HepG2 (cell line): ENCODE data around the gene EPB41L2. TPM values are rescaled to one million over a fixed set of nuclear protein-coding genes. Genes with fewer than 3 reads are reported as not detected.

Experiments used
- ATAD3A ChIP-seq: sonication (generic); formaldehyde crosslinking; IDR thresholded peaks from 2 replicates; pipeline ENCODE4 v1.4.0; 2020; ENCODE audit warnings: missing genetic modification reagents
- HNF4G ChIP-seq, 2 experiments: sonication (generic) in 1 of 2; formaldehyde crosslinking in 1 of 2; IDR thresholded peaks; 2 replicates each; pipeline versions ENCODE4 v1.4.0 to v1.6.1; 2011 to 2020; ENCODE audit warnings: borderline replicate concordance in 2 of 2, low read depth in 2 of 2, mild to moderate bottlenecking in 2 of 2, low read length in 1 of 2, missing genetic modification reagents in 1 of 2, moderate library complexity in 1 of 2
- KLF16 ChIP-seq, 2 experiments: sonication (generic) in 1 of 2; formaldehyde crosslinking in 1 of 2; IDR thresholded peaks; 2 replicates each; pipeline versions ENCODE4 v1.6.1 to v1.8.0; 2016 to 2023; ENCODE audit warnings: missing genetic modification reagents in 2 of 2, missing compliant biosample characterization in 1 of 2
- MIXL1 ChIP-seq: IDR thresholded peaks from 2 replicates; pipeline ENCODE4 v1.6.1; 2016
- NFIC ChIP-seq: IDR thresholded peaks from 2 replicates; pipeline ENCODE4 v1.6.1; 2012; ENCODE audit warnings: mild to moderate bottlenecking, low read length, inconsistent platforms
- PHF8 ChIP-seq: sonication (generic); formaldehyde crosslinking; IDR thresholded peaks from 2 replicates; pipeline ENCODE4 v1.5.0; 2020; ENCODE audit warnings: missing genetic modification reagents
- SETDB1 ChIP-seq: sonication (generic); formaldehyde crosslinking; IDR thresholded peaks from 2 replicates; pipeline ENCODE4 v1.5.1; 2020; ENCODE audit warnings: missing genetic modification reagents, mild to moderate bottlenecking, borderline replicate concordance
- SNAPC2 ChIP-seq: sonication (generic); formaldehyde crosslinking; IDR thresholded peaks from 2 replicates; pipeline ENCODE4 v1.8.1; 2022; ENCODE audit warnings: mild to moderate bottlenecking, missing genetic modification reagents
- SP140L ChIP-seq: sonication (generic); formaldehyde crosslinking; IDR thresholded peaks from 2 replicates; pipeline ENCODE4 v1.4.0; 2020; ENCODE audit warnings: missing genetic modification reagents, borderline replicate concordance
- ZNF101 ChIP-seq: sonication (generic); formaldehyde crosslinking; IDR thresholded peaks from 2 replicates; pipeline ENCODE4 v1.4.0; 2020; ENCODE audit warnings: mild to moderate bottlenecking, low read depth, missing genetic modification reagents, borderline replicate concordance
- ZNF12 ChIP-seq: sonication (generic); formaldehyde crosslinking; IDR thresholded peaks from 2 replicates; pipeline ENCODE4 v1.5.0; 2020; ENCODE audit warnings: missing genetic modification reagents
- ZNF24 ChIP-seq: fragments of 450-650 bp; IDR thresholded peaks from 2 replicates; pipeline ENCODE4 v1.6.1; 2017; ENCODE audit warnings: antibody characterized with exemption, mild to moderate bottlenecking
- ZNF33B ChIP-seq: sonication (generic); formaldehyde crosslinking; IDR thresholded peaks from 2 replicates; pipeline ENCODE4 v1.5.1; 2020; ENCODE audit warnings: mild to moderate bottlenecking, missing genetic modification reagents
- ZNF660 ChIP-seq: sonication (generic); formaldehyde crosslinking; IDR thresholded peaks from 2 replicates; pipeline ENCODE4 v1.5.1; 2020; ENCODE audit warnings: mild to moderate bottlenecking, low read depth, missing genetic modification reagents, borderline replicate concordance
- ZNF766 ChIP-seq: sonication (generic); formaldehyde crosslinking; IDR thresholded peaks from 2 replicates; pipeline ENCODE4 v1.5.0; 2020; ENCODE audit warnings: missing genetic modification reagents, borderline replicate concordance
- polyA plus RNA-seq, 8 experiments: library from polyadenylated mRNA; depleted of rRNA in 3 of 8; stranded (reverse) in 7 of 8; unstranded in 1 of 8; fragments of >200 nt; fragmentation: Illumina TruSeq in 4 of 8; extraction: Trizol in 4 of 8; gene quantifications; 2 replicates each; pipeline versions ENCODE4 v1.2.1 to v1.2.3, GENCODE V29; 2011 to 2016; ENCODE audit warnings: low read depth in 4 of 8, missing spikeins in 1 of 8, mixed read lengths in 1 of 8; ENCODE audit not compliant: insufficient read depth in 1 of 8
- total RNA-seq, 5 experiments: library from RNA; depleted of rRNA; stranded (reverse); fragments of >200 nt; fragmentation: Illumina TruSeq; extraction: Trizol; gene quantifications; 2 replicates each; pipeline ENCODE4 v1.2.3, GENCODE V29; 2016; ENCODE audit warnings: low read depth in 1 of 5
- TF ChIP-seq, protein P1 (sequence below): sonication (generic); formaldehyde crosslinking; IDR thresholded peaks from 2 replicates; pipeline ENCODE4 v1.4.0; 2020; ENCODE audit warnings: missing genetic modification reagents
- TF ChIP-seq, protein P2 (sequence below): sonication (generic); formaldehyde crosslinking; IDR thresholded peaks from 2 replicates; pipeline ENCODE4 v1.4.0; 2020; ENCODE audit warnings: mild to moderate bottlenecking, missing genetic modification reagents
- TF ChIP-seq, protein P3 (sequence below): sonication (generic); formaldehyde crosslinking; IDR thresholded peaks from 2 replicates; pipeline ENCODE4 v1.5.0; 2020; ENCODE audit warnings: missing genetic modification reagents
- TF ChIP-seq, protein P4 (sequence below): IDR thresholded peaks from 2 replicates; pipeline ENCODE4 v1.6.1; 2016; ENCODE audit warnings: low read depth, control low read depth
- TF ChIP-seq, protein P5 (sequence below): sonication (generic); formaldehyde crosslinking; IDR thresholded peaks from 2 replicates; pipeline ENCODE4 v1.8.0; 2022; ENCODE audit warnings: missing genetic modification reagents, low read depth, mild to moderate bottlenecking, borderline replicate concordance
- TF ChIP-seq, protein P6 (sequence below): sonication (generic); formaldehyde crosslinking; IDR thresholded peaks from 2 replicates; pipeline ENCODE4 v1.4.0; 2020; ENCODE audit warnings: mild to moderate bottlenecking, missing genetic modification reagents
- TF ChIP-seq, protein P7 (sequence below): sonication (generic); formaldehyde crosslinking; IDR thresholded peaks from 2 replicates; pipeline ENCODE4 v1.4.0; 2020; ENCODE audit warnings: missing genetic modification reagents, mild to moderate bottlenecking, borderline replicate concordance

The EPB41L2 gene
- total and polyA plus RNA-seq, 2 of the 13 experiments (the other 11 are each of a cell fraction or from before 2014, with no cell fraction given): 41.7 to 56.4 TPM

DNA sequence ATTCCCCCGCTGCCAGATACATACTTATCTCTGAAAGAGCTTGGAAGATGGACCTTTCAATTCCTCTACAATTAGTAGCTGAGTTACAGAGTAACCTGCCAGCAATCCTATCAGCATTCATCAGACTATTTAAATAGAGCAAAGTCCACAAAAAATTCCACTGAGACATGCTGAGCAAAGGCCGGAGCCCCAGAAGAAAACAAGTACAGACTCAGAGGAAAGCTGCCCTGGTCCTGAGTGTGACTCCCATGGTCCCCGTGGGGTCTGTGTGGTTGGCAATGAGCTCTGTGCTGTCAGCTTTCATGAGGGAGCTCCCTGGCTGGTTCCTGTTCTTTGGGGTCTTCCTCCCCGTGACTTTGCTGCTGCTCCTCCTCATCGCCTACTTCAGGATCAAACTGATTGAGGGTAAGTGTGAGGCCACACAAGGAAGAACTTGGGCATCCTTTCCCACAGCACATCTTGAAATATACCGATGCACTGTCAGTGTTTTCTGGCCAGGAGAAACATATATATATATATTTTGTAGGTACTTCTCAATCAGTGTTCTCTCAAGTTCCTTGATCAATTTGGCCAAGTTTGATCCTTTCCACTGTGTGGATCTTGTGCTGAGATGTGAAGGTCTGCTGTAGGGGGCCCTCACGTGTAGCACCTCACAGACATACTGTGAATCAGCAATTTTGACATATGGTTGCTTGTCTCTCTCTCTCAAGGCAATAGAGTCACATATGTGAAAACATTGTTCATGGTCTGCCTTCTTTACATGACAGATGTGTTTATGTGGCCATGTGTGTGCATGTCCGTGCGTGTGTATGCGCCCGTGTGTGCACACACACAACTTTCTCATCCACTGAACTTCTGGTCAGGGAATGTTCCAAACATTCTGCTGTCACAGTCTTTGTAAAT lies 235.5 kb downstream of the EPB41L2 start, which contains the start of gene SMLR1 (continued):
- TF ChIP-seq SP140L (CRISPR knock-in tag) (peak; percentile 47; the same call in 1 of the 2 replicates), SETDB1 (no peak), ATAD3A (no peak), MIXL1 (CRISPR knock-in tag) (peak; percentile 92), ZNF24 (no peak), KLF16 (CRISPR knock-in tag; IDR thresholded peaks at IDR 0.05) (peak in 1 of 2 experiments; percentile 84; a peak in 2 of 4 replicates), ZNF12 (peak; percentile 81), PHF8 (CRISPR knock-in tag) (peak; percentile 70), SNAPC2 (peak; percentile 66; the same call in 1 of the 2 replicates), HNF4G (IDR thresholded peaks at IDR 0.05; ENCODE audit: borderline replicate concordance, low read depth, low read length) (peak; percentile 94), HNF4G (CRISPR knock-in tag; IDR thresholded peaks at IDR 0.05; ENCODE audit: borderline replicate concordance, low read depth) (peak; percentile 67; the same call in 1 of the 2 replicates), ZNF101 (CRISPR knock-in tag) (no peak), ZNF660 (CRISPR knock-in tag) (no peak), ZNF33B (CRISPR knock-in tag) (0 out of 2 replicates have a peak, but pooled peaks have one; percentile 72), NFIC (peak; percentile 86), ZNF766 (CRISPR knock-in tag) (no peak)
- TF ChIP-seq, protein P1, sequence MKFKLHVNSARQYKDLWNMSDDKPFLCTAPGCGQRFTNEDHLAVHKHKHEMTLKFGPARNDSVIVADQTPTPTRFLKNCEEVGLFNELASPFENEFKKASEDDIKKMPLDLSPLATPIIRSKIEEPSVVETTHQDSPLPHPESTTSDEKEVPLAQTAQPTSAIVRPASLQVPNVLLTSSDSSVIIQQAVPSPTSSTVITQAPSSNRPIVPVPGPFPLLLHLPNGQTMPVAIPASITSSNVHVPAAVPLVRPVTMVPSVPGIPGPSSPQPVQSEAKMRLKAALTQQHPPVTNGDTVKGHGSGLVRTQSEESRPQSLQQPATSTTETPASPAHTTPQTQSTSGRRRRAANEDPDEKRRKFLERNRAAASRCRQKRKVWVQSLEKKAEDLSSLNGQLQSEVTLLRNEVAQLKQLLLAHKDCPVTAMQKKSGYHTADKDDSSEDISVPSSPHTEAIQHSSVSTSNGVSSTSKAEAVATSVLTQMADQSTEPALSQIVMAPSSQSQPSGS (CRISPR knock-in tag): peak; percentile 35
- TF ChIP-seq, protein P2, sequence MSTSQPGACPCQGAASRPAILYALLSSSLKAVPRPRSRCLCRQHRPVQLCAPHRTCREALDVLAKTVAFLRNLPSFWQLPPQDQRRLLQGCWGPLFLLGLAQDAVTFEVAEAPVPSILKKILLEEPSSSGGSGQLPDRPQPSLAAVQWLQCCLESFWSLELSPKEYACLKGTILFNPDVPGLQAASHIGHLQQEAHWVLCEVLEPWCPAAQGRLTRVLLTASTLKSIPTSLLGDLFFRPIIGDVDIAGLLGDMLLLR (CRISPR knock-in tag): no peak
- TF ChIP-seq, protein P3, sequence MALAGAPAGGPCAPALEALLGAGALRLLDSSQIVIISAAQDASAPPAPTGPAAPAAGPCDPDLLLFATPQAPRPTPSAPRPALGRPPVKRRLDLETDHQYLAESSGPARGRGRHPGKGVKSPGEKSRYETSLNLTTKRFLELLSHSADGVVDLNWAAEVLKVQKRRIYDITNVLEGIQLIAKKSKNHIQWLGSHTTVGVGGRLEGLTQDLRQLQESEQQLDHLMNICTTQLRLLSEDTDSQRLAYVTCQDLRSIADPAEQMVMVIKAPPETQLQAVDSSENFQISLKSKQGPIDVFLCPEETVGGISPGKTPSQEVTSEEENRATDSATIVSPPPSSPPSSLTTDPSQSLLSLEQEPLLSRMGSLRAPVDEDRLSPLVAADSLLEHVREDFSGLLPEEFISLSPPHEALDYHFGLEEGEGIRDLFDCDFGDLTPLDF (CRISPR knock-in tag): no peak
- TF ChIP-seq, protein P4, sequence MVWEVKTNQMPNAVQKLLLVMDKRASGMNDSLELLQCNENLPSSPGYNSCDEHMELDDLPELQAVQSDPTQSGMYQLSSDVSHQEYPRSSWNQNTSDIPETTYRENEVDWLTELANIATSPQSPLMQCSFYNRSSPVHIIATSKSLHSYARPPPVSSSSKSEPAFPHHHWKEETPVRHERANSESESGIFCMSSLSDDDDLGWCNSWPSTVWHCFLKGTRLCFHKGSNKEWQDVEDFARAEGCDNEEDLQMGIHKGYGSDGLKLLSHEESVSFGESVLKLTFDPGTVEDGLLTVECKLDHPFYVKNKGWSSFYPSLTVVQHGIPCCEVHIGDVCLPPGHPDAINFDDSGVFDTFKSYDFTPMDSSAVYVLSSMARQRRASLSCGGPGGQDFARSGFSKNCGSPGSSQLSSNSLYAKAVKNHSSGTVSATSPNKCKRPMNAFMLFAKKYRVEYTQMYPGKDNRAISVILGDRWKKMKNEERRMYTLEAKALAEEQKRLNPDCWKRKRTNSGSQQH (CRISPR knock-in tag): peak; percentile 94
- TF ChIP-seq, protein P5, sequence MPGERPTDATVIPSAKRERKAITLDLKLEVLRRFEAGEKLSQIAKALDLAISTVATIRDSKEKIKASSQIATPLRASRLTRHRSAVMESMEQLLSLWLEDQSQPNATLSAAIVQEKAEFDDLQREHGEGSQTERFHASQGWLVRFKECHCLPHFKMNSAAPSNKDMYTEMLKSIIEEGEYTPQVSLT (CRISPR knock-in tag): no peak
- TF ChIP-seq, protein P6, sequence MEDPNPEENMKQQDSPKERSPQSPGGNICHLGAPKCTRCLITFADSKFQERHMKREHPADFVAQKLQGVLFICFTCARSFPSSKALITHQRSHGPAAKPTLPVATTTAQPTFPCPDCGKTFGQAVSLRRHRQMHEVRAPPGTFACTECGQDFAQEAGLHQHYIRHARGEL (CRISPR knock-in tag): no peak
- TF ChIP-seq, protein P7, sequence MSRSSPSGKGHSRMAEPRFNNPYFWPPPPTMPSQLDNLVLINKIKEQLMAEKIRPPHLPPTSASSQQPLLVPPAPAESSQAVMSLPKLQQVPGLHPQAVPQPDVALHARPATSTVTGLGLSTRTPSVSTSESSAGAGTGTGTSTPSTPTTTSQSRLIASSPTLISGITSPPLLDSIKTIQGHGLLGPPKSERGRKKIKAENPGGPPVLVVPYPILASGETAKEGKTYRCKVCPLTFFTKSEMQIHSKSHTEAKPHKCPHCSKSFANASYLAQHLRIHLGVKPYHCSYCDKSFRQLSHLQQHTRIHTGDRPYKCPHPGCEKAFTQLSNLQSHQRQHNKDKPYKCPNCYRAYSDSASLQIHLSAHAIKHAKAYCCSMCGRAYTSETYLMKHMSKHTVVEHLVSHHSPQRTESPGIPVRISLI: peak; percentile 87
